HG03432 (cell line): Measurements from ENCODE around the gene ATP6V0E2.

ENCODE experiments used
- ATAC-seq: cut with Tn5 transposase; IDR thresholded peaks from one replicate; pipeline ENCODE4 v1.9.1; 2021; ENCODE audit warnings: mild to moderate bottlenecking, moderate library complexity; ENCODE audit not compliant: unreplicated experiment

The ATP6V0E2 gene

DNA sequence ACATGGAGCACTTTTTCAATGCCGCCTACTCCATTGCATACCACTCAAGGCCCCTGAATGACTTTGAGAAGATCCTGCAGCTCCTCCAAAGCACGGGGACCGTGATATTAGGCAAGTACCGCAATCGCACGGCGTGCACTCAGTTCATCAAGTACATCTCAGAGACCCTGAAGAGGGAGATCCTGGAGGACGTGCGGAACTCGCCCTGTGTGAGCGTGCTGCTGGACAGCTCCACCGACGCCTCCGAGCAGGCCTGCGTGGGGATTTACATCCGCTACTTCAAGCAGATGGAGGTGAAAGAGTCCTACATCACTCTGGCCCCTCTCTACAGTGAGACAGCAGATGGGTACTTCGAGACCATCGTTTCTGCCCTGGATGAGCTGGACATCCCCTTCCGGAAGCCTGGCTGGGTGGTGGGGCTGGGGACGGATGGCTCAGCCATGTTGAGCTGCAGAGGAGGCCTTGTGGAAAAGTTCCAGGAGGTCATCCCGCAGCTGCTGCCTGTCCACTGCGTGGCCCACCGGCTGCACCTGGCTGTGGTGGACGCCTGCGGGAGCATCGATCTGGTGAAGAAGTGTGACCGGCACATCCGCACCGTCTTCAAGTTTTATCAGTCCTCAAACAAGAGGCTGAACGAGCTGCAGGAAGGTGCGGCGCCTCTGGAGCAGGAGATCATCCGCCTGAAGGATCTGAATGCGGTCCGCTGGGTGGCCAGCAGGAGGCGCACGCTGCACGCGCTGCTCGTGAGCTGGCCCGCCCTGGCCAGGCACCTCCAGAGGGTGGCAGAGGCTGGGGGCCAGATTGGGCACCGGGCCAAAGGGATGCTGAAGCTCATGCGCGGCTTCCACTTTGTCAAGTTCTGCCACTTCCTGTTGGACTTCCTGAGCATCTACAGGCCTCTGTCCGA lies 12.7 kb upstream of the ATP6V0E2 start:
- ATAC-seq, result no peak

DNA sequence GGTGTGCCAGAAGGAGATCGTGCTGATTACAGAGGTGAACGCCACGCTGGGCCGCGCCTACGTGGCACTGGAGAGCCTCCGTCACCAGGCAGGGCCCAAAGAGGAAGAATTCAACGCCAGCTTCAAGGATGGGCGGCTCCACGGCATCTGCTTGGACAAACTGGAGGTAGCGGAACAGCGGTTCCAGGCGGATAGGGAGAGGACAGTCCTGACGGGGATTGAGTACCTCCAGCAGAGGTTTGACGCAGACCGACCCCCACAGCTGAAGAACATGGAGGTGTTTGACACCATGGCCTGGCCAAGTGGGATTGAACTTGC lies 12.1 kb upstream of the ATP6V0E2 start:
- ATAC-seq, result no peak

GRCh38 chr7:149862156-149862555 lies 11.6 kb upstream of the ATP6V0E2 start:
- no peak for ATAC-seq

- ATAC-seq, result no peak
These were observed 10.3 kb upstream of the ATP6V0E2 start for GRCh38 chr7:149863500-149863899.

DNA sequence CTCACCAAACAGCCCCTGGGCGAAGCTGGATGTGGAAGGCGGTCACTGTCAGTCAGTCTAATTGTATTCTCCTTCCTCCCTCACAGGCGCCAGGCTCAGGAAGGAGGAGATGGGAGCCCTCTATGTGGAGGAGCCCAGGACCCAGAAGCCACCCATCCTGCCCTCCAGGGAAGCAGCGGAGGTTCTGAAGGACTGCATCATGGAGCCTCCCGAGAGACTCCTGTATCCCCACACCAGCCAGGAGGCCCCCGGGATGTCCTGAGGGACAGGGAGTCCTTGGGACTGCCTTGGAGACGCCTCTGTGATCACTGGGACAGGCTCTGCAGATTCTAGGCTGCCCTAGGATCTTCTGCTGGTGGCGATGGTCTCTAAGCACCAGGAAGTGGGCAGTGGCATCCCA lies 9.7 kb upstream of the ATP6V0E2 start:
- ATAC-seq, result no peak

DNA sequence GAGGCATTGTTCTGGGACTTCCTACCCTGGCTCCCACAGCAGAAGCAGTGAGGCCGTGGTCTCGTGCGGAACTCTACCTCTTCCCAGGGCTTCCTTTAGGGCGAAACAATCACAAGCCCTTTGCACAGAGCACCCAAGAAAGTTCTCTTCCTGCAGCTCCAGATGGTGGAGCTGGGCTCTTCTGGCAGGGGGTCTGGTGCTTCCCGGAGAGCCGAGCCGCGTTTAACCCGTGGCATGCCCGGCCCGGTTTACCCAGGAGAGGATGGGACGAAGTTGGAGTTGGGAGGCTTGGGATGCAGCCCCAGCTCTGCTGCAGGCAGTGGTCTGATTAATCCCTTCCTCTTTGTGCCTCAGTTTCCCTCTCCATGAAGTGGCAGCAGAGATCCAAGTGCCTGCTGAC lies 9.0 kb upstream of the ATP6V0E2 start:
- ATAC-seq, result no peak

- ATAC-seq, result no peak
These were observed 8.3 kb upstream of the ATP6V0E2 start for GRCh38 chr7:149865437-149865836.

DNA sequence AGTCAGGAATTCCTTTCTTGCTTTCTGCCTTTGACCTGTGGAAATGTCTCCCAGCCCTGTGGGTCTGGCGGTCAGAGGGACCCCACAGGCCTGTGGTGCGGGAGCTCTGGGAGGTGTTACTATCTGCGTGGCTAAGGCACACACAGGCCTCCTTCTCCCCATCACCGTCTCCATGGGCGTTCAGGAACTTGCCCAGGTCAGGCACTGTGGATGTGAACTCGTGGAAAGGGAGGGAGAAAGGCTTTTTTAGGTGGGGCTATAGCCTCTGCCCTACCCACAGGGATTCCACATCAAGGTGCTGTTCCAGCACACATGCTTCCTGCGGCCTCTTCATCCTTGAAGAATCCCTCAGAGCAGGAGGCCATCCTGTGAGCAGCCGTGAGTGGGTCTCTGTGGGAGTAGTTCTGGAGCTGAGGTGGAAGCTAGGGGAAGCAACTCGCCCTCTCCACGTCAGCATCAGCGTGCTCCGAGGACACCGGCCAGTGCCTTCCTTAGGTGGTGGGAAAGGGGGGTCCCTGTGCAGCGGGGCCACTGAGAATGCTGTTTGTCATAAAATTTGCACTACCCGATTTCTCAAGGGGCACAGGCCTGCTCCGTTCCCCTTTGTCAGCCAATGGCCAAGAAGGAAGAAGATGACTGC lies 7.5 kb upstream of the ATP6V0E2 start:
- ATAC-seq, result no peak

DNA sequence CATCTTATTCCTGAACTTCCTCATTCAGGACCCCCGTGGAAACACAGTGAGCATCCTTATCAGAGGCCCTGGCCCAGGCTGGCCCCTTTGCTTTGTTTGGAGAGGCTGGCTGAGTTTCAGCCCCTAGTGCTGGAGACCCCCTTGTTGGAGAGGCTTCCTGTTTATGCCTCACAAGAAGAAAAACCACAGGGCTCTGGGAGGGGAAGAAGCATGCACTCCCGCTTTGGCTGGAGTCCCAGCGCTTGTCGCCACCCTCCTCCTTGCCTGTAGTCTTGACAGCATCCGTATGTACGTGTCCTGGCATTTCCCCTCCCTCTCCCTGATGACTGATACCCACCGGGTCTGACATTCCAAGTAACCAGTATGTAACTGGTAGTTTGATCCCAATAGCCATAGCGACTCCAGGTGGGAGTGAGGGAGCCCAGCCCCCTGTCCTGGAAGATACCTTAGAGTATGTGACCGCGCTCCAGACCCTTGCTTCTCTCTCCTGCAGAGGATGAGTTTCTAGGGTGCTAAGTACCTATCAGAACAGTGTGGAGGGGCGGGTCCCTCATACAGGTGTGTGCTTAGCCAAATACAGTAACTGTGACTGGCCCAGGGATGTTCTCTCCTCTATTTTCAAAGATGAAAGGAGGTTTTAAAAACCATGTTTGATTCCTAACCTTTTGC lies 6.9 kb upstream of the ATP6V0E2 start:
- ATAC-seq, result no peak

DNA sequence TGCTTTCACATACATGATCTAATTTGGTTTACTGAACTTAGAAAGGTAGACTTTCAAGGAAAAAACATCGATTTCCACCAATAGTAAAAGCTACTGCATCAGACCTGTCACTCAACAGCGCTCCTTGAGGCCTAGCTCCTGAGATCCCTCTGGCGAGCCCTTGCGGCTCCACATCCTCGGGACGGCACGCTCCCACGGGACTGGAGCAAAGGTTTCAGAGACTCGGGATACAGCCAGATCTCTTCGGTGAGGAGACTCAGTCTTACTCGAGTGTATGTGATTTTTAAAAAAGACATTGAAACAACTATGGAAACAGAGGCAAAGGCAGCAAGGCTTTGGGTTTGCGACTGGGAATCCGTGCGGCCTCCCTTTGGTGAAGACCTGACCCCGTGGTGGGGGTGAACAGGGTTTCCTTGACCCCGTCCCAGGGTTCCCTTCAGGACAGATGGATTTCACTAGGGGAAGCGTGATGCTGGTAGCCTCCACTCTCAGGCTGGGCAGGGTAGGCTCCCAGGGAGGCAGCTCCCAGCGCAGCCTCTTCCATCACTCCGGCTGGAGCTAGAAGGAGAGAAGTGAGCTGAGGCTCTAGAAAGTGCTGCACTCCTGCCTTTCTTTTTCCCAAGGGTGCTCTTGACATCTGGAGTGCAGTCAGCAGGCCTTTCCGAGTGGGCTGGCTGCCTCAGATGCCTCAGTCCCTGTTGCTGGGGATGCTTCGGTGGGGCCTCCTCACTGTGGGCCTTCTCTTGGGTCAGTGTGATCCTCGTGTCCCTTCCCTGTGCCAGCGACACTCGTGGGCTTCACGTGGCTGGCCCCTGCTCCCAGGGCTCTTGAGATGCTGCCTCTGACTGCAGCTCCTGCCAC lies 5.8 kb upstream of the ATP6V0E2 start:
- ATAC-seq, result no peak

GRCh38 chr7:149868623-149869290 lies 5.0 kb upstream of the ATP6V0E2 start:
- no peak for ATAC-seq

- no peak for ATAC-seq
These were observed 4.5 kb upstream of the ATP6V0E2 start for GRCh38 chr7:149869291-149869650.

DNA sequence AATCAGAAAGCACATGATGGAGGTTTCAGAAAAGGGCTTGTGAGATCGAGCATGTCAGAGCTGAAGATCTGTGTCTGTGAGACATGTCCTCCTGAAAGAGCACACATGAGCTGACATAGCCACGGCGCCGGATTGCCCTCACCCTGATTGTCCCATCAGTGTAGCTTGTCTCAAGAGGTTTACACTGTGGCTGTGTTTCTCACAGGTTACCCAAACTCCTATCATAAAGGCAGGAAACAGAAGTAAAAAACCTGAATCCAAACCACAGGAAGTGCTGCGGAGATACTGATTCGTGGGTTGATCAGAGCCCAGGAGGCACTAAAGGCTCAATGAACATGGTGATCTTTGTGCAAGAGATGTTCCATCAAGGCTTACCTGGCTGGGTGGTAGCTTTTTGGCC lies 3.9 kb upstream of the ATP6V0E2 start:
- no peak for ATAC-seq

DNA sequence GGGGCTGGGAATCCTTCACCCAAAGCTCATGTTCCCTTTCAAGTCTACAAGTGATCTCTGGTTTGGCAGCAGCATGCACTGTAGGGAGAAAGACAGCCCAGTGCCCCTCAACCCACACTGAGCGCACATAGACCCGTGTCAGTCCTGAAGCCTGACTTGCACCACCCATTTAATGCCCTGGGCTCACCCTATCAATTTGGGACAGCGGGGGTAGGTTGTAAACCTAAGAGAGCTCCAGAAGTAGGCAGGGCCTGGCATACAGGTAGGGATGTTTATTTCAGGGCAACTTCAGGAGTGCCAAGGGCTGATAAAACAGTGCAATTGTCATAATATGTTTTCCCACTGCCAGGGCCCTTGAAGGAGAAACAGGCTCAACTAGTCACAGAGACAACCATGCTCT lies 3.5 kb upstream of the ATP6V0E2 start:
- ATAC-seq, result no peak

DNA sequence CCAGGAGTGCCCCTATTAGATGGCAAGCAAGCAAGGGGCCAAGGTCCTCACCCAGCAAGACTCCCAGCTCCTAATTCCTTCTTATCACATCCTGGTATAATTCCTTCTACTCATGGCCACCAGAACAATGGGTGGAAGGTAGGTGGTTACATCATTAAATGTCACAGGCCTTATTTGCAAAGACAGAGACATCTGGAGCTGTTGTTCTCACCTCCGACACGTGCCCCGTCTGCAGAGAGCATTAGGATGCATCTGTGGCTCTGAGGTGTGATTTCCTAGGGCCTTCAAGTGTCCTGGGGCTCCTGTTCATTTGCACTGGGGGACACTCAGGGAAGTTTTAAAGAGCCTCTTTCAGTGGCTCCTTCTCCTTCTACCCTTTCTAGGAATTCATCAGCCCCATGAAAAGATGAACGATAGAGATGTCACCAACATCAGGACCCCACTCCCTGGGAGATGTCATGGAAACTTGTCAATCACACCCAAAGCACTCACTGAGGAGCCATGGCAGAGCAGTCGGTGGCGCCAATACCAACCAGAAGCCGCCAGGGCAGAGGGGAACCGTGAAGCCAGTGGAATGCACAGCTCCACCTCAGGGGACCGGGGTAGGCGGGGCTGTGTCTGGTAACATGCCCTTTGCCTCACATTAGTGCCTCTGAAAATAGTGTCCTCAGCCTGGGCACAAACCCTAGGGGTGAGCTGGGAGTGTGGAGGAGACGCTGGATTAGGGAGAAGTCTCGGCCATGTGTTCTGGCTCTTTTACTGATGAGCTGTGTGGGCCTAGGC lies 2.9 kb upstream of the ATP6V0E2 start:
- ATAC-seq, result no peak

DNA sequence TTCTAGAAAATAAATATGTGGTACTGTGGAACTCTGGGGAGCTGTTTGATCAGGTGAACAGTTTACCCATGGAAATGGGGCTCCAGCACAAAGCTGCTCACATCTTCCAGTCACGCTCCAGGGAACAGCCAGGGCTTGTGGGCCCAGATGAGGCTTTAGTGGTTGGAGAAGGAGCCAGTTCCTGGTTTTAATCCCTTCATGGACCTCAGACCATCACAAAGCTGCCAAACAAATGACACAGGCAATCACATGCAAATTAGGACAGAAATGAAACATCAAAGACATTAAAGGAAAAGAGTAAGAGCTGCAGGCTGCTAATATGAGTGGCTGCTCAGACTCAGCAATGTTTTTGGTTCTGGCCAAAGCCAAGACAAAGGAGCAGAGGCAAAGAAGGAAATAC lies 2.2 kb upstream of the ATP6V0E2 start:
- no peak for ATAC-seq

GRCh38 chr7:149872419-149873073 lies 1.2 kb upstream of the ATP6V0E2 start:
- peak; percentile 17 for ATAC-seq

DNA sequence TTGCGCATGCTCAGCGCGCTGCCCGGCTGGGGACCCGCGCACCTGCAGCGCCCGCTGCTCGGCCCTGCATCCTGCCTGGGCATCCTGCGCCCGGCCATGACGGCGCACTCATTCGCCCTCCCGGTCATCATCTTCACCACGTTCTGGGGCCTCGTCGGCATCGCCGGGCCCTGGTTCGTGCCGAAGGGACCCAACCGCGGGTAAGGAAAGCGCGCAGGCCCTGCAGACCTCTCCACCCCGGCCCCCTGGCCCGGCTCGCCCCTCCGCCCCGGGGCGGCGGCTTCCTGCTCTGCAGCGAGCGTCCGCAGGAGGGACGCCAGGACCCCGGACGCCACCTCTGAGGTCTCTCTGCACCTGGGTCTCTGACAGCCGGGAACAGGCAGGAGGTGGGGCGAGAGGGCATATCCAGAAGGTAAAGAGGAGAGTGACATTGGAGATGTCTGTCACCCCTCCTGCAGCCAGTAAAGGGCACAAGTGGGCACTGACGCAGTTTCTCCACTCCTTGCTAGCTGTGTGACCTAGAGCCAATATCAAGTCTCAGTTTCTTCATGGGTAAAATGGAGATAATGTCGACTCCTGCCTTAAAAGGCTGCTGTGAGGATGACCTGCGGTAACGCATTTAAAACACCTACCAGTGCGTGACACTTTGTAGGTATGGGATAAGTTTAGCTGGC lies 338 bp downstream of the ATP6V0E2 start:
- peak; percentile 31 for ATAC-seq

DNA sequence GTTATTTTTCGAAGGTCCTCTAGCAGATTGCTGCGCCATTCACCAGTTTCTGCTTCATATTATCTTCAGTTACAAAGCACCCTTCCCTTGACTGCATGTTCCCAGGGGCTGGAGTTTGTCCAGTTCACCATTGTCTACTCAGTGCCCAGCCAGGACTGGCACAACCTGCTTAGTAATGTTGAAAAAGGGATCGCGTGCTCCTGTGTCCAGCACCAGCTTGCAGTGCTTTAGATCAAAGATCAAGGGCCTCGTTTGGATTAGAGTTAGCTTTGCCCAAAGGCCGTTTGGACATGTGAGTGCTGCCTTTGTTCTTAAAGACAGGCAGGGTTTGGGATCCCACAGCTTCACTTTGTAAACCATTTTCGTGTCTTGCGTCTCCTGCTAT lies 867 bp downstream of the ATP6V0E2 start:
- no peak for ATAC-seq
